Testis (tissue), 3 donors: ENCODE results near the gene COL5A2. TPM values are rescaled to one million over a fixed set of nuclear protein-coding genes. Genes with fewer than 3 reads are reported as not detected.

Experiments used
- DNase-seq: peaks from one replicate; pipeline ENCODE4 v3.0.0-alpha.2; 2019
- H3K27ac ChIP-seq, 2 donors: fragments of 200-600 bp; sonication (generic); one replicate each; pipeline ENCODE4 v1.5.1; 2019
- H3K27me3 ChIP-seq: fragments of 200-600 bp; sonication (generic); one replicate; pipeline ENCODE4 v1.5.1; 2019
- H3K36me3 ChIP-seq: fragments of 200-600 bp; sonication (generic); one replicate; pipeline ENCODE4 v1.5.1; 2017; ENCODE audit warnings: low read depth; ENCODE audit errors: missing control alignments
- H3K4me1 ChIP-seq: fragments of 200-600 bp; sonication (generic); one replicate; pipeline ENCODE4 v1.5.1; 2019
- H3K4me3 ChIP-seq, 2 donors: fragments of 200-600 bp; sonication (generic); one replicate each; pipeline ENCODE4 v1.5.1; 2017 to 2019
- H3K9me3 ChIP-seq: fragments of 200-600 bp; sonication (generic); one replicate; pipeline ENCODE4 v1.5.1; 2017
- CTCF ChIP-seq, 3 experiments: fragments of 450-650 bp in 2 of 3; fragments of 200-600 bp in 1 of 3; sonication (generic) in 1 of 3; IDR thresholded peaks; one replicate each; pipeline ENCODE4 v1.5.1; 2016 to 2019; ENCODE audit warnings: antibody characterized with exemption in 3 of 3, mild to moderate bottlenecking in 2 of 3, moderate library complexity in 1 of 3
- POLR2A ChIP-seq: fragments of 450-650 bp; IDR thresholded peaks from one replicate; pipeline ENCODE4 v1.6.1; 2017; ENCODE audit warnings: antibody characterized with exemption, mild to moderate bottlenecking, moderate library complexity
- WGBS, 2 donors: methylation state at CpG; one replicate each; pipeline ENCODE4 v1.1.5; 2018; 5-methylcytosine and 5-hydroxymethylcytosine counted together
- intact Hi-C: fragments of 100-400 bp; cut with DNase I; formaldehyde crosslinking; loops from one replicate; pipeline ENCODE4 v1.15.1; 2023; ENCODE audit warnings: low total_unique reads
- polyA plus RNA-seq: library from polyadenylated mRNA; stranded (reverse); fragments of 350-450 nt; fragmentation: Illumina TruSeq; extraction: RNeasy Lipid Tissue Mini Kit (QIAGEN cat#74804); gene quantifications from one replicate; pipeline ENCODE4 v1.2.3, GENCODE V29; 2014; ENCODE audit warnings: low read depth, low replicate concordance; ENCODE audit not compliant: insufficient read depth
- total RNA-seq, 2 donors: library from RNA; depleted of rRNA; stranded (reverse); fragments of >200 nt; gene quantifications; one replicate each; pipeline ENCODE4 v1.2.3, GENCODE V29; 2016

Gene COL5A2
- total and polyA plus RNA-seq, 3 donors from 2014 or later, result 12.9 to 24.7 (median 15.7) TPM

- H3K36me3 ChIP-seq, result no peaks in the 10 kb centered on the region
- no peak overlapping the region for H3K4me3 ChIP-seq
- no peak overlapping the region for H3K27ac ChIP-seq
- TF ChIP-seq POLR2A (no peak), CTCF (IDR thresholded peaks at IDR 0.05) (no peak)
- no peak for DNase-seq
- intact Hi-C loops, result no loop called here
- H3K9me3 ChIP-seq, result no peaks in the 10 kb centered on the region
- H3K4me1 ChIP-seq, result no peaks in the 10 kb centered on the region
- WGBS, 2 donors, result 79 to 92% methylated on average over 3 of the region's 3 CpGs
- no peaks in the 10 kb centered on the region for H3K27me3 ChIP-seq
Measured at GRCh38 chr2:189083606-189084005, 96.0 kb downstream of the COL5A2 start.

GRCh38 chr2:189083106-189083505 is 96.5 kb downstream of the COL5A2 start:
- Histone ChIP-seq H3K4me1 (no peaks in the 10 kb centered on the region), H3K27me3 (no peaks in the 10 kb centered on the region), H3K27ac (no peak overlapping the region), H3K4me3 (no peak overlapping the region), H3K9me3 (no peaks in the 10 kb centered on the region), H3K36me3 (no peaks in the 10 kb centered on the region)
- no peak for DNase-seq
- TF ChIP-seq CTCF (IDR thresholded peaks at IDR 0.05), result no peak
- no peak for TF ChIP-seq POLR2A
- intact Hi-C loops, result no loop called here
- 62 to 82% methylated on average over 2 of the region's 2 CpGs for WGBS, 2 donors

GRCh38 chr2:189082376-189082975 is 97.1 kb downstream of the COL5A2 start:
- Histone ChIP-seq H3K36me3 (no peaks in the 10 kb centered on the region), H3K4me3 (no peak overlapping the region), H3K27me3 (no peaks in the 10 kb centered on the region), H3K4me1 (no peaks in the 10 kb centered on the region), H3K9me3 (no peaks in the 10 kb centered on the region), H3K27ac (no peak overlapping the region)
- no peak for TF ChIP-seq POLR2A
- no peak for TF ChIP-seq CTCF (IDR thresholded peaks at IDR 0.05)
- 72 to 76% methylated on average over 3 of the region's 3 CpGs for WGBS, 2 donors
- intact Hi-C loops, result no loop called here
- no peak for DNase-seq

- 62 to 82% methylated on average over 3 of the region's 3 CpGs for WGBS, 2 donors
- no peaks in the 10 kb centered on the region for H3K27me3 ChIP-seq
- no peaks in the 10 kb centered on the region for H3K4me1 ChIP-seq
- H3K36me3 ChIP-seq, result no peaks in the 10 kb centered on the region
- H3K4me3 ChIP-seq, result no peak overlapping the region
- TF ChIP-seq CTCF (IDR thresholded peaks at IDR 0.05) (no peak), POLR2A (no peak)
- H3K27ac ChIP-seq, result no peak overlapping the region
- no peak for DNase-seq
- H3K9me3 ChIP-seq, result no peaks in the 10 kb centered on the region
- intact Hi-C loops, result no loop called here
Measured at GRCh38 chr2:189076572-189076971, 103.0 kb downstream of the COL5A2 start.

GRCh38 chr2:189076120-189076519 is 103.4 kb downstream of the COL5A2 start:
- no peaks in the 10 kb centered on the region for H3K4me1 ChIP-seq
- H3K4me3 ChIP-seq, result no peak overlapping the region
- H3K27ac ChIP-seq, result no peak overlapping the region
- no peaks in the 10 kb centered on the region for H3K27me3 ChIP-seq
- H3K36me3 ChIP-seq, result no peaks in the 10 kb centered on the region
- DNase-seq, result no peak
- 90 to 98% methylated on average over 3 of the region's 3 CpGs for WGBS, 2 donors
- TF ChIP-seq CTCF (IDR thresholded peaks at IDR 0.05), result no peak
- no peak for TF ChIP-seq POLR2A
- no peaks in the 10 kb centered on the region for H3K9me3 ChIP-seq
- intact Hi-C loops, result no loop called here
